Posterior cingulate gyrus (tissue), 11 donors: ENCODE data around the gene OSBPL10.

Experiments used
- DNase-seq, 10 donors: peaks; one replicate each; pipeline versions ENCODE4 v3.0.0 to v3.0.0-alpha.2; 2020 to 2021; ENCODE audit warnings: mixed read lengths in 3 of 10
- intact Hi-C: fragments of 100-400 bp; cut with DNase I; formaldehyde crosslinking; loops from one replicate; pipeline ENCODE4 v1.15.1; 2023

OSBPL10 gene

GRCh38 chr3:31829826-31830426, 151.1 kb downstream of the OSBPL10 start:
- intact Hi-C loops: no loop called here
- no peak for DNase-seq

GRCh38 chr3:31829010-31829409, 152.1 kb downstream of the OSBPL10 start:
- intact Hi-C loops: no loop called here
- DNase-seq: no peak

GRCh38 chr3:31828007-31828406, 153.1 kb downstream of the OSBPL10 start:
- DNase-seq: no peak
- intact Hi-C loops: no loop called here

GRCh38 chr3:31823184-31823583, 157.9 kb downstream of the OSBPL10 start:
- intact Hi-C loops: no loop called here
- no peak for DNase-seq

GRCh38 chr3:31821118-31821517, 159.9 kb downstream of the OSBPL10 start:
- intact Hi-C loops: no loop called here
- no peak for DNase-seq

- intact Hi-C loops: no loop called here
- DNase-seq: no peak
Observed at GRCh38 chr3:31819441-31819840, 161.6 kb downstream of the OSBPL10 start.

- DNase-seq: no peak
- intact Hi-C loops: no loop called here
Observed at GRCh38 chr3:31817411-31817966, 163.6 kb downstream of the OSBPL10 start.

- no peak for DNase-seq
- intact Hi-C loops: no loop called here
Observed at GRCh38 chr3:31815631-31816440, 165.2 kb downstream of the OSBPL10 start.

GRCh38 chr3:31815006-31815405, 166.1 kb downstream of the OSBPL10 start:
- intact Hi-C loops: no loop called here
- DNase-seq: no peak

- intact Hi-C loops: no loop called here
- no peak for DNase-seq
Observed at GRCh38 chr3:31813686-31814085, 167.4 kb downstream of the OSBPL10 start.

GRCh38 chr3:31813197-31813596, 167.9 kb downstream of the OSBPL10 start:
- intact Hi-C loops: no loop called here
- no peak for DNase-seq

GRCh38 chr3:31810991-31811433, 170.1 kb downstream of the OSBPL10 start:
- intact Hi-C loops: no loop called here
- no peak for DNase-seq

- no peak for DNase-seq
- intact Hi-C loops: no loop called here
Observed at GRCh38 chr3:31808143-31808720, 172.8 kb downstream of the OSBPL10 start.

GRCh38 chr3:31804251-31805051, 176.6 kb downstream of the OSBPL10 start:
- DNase-seq: no peak
- intact Hi-C loops: no loop called here

GRCh38 chr3:31802981-31803740, 177.9 kb downstream of the OSBPL10 start:
- intact Hi-C loops: no loop called here

GRCh38 chr3:31800436-31800835, 180.6 kb downstream of the OSBPL10 start:
- intact Hi-C loops: no loop called here
- no peak for DNase-seq

More at GRCh38 chr3:31802981-31803740, 177.9 kb downstream of the OSBPL10 start:
- no peak for DNase-seq

- intact Hi-C loops: no loop called here
- DNase-seq: no peak
Observed at GRCh38 chr3:31798840-31799239, 182.2 kb downstream of the OSBPL10 start.

GRCh38 chr3:31793821-31794220, 187.2 kb downstream of the OSBPL10 start:
- intact Hi-C loops: no loop called here
- DNase-seq: no peak

- intact Hi-C loops: no loop called here
- no peak for DNase-seq
Observed at GRCh38 chr3:31791090-31791430, 190.0 kb downstream of the OSBPL10 start.
